Neural cell (in vitro differentiated cells): ENCODE results near the gene TAL2.

Experiments
- CTCF ChIP-seq: fragments of 450-650 bp; IDR thresholded peaks from 2 replicates; pipeline ENCODE4 v1.5.1; 2014; ENCODE audit warnings: antibody characterized with exemption, mild to moderate bottlenecking, moderate library complexity; ENCODE audit not compliant: poor library complexity, severe bottlenecking
- EP300 ChIP-seq: fragments of 450-650 bp; conservative IDR thresholded peaks from 2 replicates; pipeline ENCODE4 v1.6.1; 2014; ENCODE audit warnings: antibody characterized with exemption, mild to moderate bottlenecking, moderate library complexity; ENCODE audit not compliant: poor library complexity, severe bottlenecking
- EZH2 ChIP-seq: fragments of 200-600, 300-800 bp; shearing (Covaris generic), sonication (generic); IDR thresholded peaks from 2 replicates; pipeline ENCODE4 v1.6.1; 2014; ENCODE audit warnings: antibody characterized with exemption, low read length, borderline replicate concordance, mild to moderate bottlenecking; ENCODE audit not compliant: insufficient read depth, poor library complexity, severe bottlenecking
- MXI1 ChIP-seq: fragments of 450-650 bp; conservative IDR thresholded peaks from 2 replicates; pipeline ENCODE4 v1.6.1; 2014; ENCODE audit warnings: antibody characterized with exemption, mild to moderate bottlenecking; ENCODE audit not compliant: poor library complexity, severe bottlenecking
- POLR2AphosphoS5 ChIP-seq: IDR thresholded peaks from 2 replicates; pipeline ENCODE4 v1.6.1; 2012
- RAD21 ChIP-seq: fragments of 450-650 bp; conservative IDR thresholded peaks from 2 replicates; pipeline ENCODE4 v1.6.1; 2014; ENCODE audit warnings: antibody characterized with exemption, mild to moderate bottlenecking, moderate library complexity
- REST ChIP-seq: IDR thresholded peaks from 2 replicates; pipeline ENCODE4 v1.6.1; 2012; ENCODE audit warnings: borderline replicate concordance
- TAF1 ChIP-seq: IDR thresholded peaks from 2 replicates; pipeline ENCODE4 v1.6.1; 2012; ENCODE audit warnings: low read depth

GRCh38 chr9:105676351-105676923, 14.2 kb downstream of the TAL2 start:
- TF ChIP-seq CTCF (no peak), EZH2 (no peak), RAD21 (no peak), EP300 (no peak), POLR2AphosphoS5 (no peak), REST (no peak), MXI1 (no peak), TAF1 (no peak)
